GM21381 (cell line): Measurements from ENCODE around the gene WDFY4.

Source experiments
- ATAC-seq: cut with Tn5 transposase; IDR thresholded peaks from one replicate; pipeline ENCODE4 v1.9.1; 2021; ENCODE audit warnings: mild to moderate bottlenecking, moderate library complexity; ENCODE audit not compliant: unreplicated experiment

Gene WDFY4

GRCh38 chr10:49009199-49009979, 324.7 kb downstream of the WDFY4 start:
- ATAC-seq = no peak

GRCh38 chr10:49010295-49010694, 325.6 kb downstream of the WDFY4 start:
- ATAC-seq = no peak

- ATAC-seq = no peak
Measured at GRCh38 chr10:49010865-49011264, 326.2 kb downstream of the WDFY4 start.

GRCh38 chr10:49011756-49012155, 327.1 kb downstream of the WDFY4 start:
- ATAC-seq = no peak

- no peak for ATAC-seq
Measured at GRCh38 chr10:49012603-49013002, 327.9 kb downstream of the WDFY4 start.

GRCh38 chr10:49015700-49016099, 331.0 kb downstream of the WDFY4 start:
- ATAC-seq = no peak

GRCh38 chr10:49021685-49022084, 337.0 kb downstream of the WDFY4 start:
- no peak for ATAC-seq

GRCh38 chr10:49023071-49023470, 338.4 kb downstream of the WDFY4 start:
- no peak for ATAC-seq

GRCh38 chr10:49023752-49024151, 339.1 kb downstream of the WDFY4 start:
- no peak for ATAC-seq

- no peak for ATAC-seq
Measured at GRCh38 chr10:49024484-49024883, 339.8 kb downstream of the WDFY4 start.

- ATAC-seq = no peak
Measured at GRCh38 chr10:49025347-49025983, 340.8 kb downstream of the WDFY4 start.

- ATAC-seq = no peak
Measured at GRCh38 chr10:49028639-49029038, 344.0 kb downstream of the WDFY4 start.

GRCh38 chr10:49029666-49030065, 345.0 kb downstream of the WDFY4 start:
- ATAC-seq = no peak
